ENCODE results near the gene NOL4L.

Gene NOL4L

DNA sequence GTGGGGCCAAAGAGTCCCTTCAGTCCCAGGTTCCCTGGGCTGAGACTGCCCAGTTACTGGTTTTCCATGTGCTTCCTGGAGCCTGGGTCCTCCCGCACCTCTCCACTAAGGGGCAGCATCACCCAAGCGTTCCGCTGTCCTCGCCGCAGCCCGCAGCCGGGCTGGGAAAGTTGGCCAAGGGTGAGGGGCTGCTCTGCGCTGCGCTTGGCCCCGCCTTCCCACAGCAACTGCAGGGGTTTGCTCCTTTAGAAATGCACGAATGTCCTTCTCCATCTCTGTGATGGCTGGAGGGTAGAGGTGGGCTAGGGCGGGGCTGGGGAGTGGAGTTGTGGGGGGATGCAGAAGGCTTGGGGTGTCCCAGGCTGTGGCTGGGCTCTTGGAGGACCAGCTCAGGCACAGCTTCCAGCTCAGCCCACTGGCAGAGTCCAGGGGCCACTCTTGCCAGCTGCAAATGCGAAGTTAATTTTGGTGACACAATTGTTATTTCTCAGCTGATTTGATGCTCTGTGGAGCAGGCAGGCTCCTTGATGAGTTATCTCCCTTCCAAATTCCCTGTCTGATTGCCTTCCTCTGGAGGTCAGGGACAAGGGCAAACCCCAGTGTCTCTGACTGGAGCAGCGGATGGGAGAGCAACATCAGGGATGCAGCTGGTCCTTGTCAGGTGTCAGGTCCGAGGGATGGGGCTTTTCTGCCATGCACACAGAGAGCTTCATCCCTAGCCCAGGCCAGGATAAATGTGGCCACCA lies 63.2 kb downstream of the NOL4L start:
- DNase-seq = peak; percentile 92

- DNase-seq = no peak
Observed at GRCh38 chr20:32520927-32521203, 64.3 kb downstream of the NOL4L start.

DNA sequence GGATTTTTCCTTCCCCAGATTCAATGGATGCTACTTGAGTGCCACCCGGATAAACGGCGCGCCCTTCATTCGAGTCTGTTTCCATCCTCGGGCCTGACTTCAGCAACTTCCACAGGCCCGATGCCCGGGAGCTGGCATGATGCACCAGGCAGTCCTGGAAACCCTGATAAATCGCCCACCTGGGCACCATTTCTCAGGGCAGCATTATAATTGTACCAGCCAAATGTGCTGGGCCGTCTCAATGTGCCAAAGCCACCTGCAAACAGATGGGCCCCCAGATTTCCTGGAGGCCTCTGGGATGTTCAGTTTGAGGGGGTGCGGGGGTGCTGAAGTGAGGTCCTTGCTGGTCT lies 65.8 kb downstream of the NOL4L start:
- no peak for DNase-seq

DNA sequence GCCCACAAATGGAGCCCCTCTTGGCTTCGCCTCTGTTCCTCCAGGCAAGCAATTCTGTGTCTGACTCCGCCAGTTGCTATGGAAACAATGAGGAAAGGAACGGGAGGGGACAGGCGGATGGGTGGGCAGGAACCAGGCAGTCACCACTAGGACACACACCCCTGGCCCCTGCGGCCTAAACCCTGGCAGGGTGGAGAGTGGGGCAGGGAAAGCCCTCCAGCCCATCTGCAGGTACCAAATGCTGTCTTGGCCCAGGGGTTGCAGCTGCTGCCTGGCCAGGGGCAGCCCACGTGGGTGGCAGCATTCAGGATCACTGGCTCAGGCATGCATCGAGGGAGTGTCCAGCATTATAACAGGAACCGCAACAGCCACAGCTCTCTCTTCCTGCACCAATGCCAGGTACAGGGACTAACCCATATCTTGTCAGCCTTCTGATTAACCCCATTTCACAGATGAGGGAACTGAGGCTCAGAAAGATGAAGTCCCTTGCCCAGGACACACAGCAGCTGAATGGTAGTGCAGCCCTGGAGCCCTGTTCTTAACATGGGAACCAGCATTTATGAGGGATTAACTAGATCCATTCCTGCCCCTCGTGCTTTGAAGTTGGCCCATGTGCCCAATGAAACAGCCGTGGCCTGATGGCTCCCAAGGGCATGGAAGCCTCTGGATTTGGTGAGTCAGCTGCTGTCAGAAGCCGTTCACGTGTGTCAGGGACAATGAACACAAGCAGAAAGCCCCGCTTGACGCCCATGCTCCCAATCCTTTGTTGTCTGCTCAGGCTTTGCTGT lies 66.3 kb downstream of the NOL4L start:
- DNase-seq = peak; percentile 57

DNA sequence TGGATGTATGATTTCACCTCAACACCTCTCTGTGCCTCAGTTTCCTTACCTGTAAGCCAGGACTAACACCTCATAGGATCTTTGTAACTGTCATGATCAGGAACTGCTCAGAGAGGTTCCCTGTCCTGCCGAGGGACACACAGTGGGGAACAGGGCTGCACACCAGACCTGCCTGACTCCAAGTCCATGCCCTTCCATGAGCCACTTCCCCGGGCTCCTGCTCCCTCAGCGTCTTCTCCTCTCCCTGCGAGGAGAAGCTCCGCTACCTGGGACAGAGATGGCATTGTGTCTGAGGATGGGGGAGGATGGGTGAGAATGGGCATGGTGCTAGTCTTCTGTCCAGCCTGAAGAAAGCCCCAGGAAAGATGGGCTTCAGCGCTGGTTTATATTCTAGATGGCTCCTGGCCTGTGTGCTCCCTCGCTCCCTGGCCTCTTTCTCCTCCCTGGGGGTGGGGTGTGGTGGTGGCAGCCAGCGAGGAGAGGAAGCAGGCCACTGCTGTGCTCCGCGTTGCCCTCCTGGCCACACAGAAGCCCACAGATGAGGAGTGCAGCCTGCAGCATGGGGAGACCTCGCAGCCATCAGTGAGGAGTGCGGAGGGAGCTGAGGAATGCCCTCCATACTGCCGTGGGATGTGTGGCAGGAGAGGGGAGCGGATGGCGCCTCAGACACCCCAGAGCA lies 67.1 kb downstream of the NOL4L start:
- peak; percentile 57 for DNase-seq

- DNase-seq = no peak
Observed at GRCh38 chr20:32517518-32517873, 67.6 kb downstream of the NOL4L start.

DNA sequence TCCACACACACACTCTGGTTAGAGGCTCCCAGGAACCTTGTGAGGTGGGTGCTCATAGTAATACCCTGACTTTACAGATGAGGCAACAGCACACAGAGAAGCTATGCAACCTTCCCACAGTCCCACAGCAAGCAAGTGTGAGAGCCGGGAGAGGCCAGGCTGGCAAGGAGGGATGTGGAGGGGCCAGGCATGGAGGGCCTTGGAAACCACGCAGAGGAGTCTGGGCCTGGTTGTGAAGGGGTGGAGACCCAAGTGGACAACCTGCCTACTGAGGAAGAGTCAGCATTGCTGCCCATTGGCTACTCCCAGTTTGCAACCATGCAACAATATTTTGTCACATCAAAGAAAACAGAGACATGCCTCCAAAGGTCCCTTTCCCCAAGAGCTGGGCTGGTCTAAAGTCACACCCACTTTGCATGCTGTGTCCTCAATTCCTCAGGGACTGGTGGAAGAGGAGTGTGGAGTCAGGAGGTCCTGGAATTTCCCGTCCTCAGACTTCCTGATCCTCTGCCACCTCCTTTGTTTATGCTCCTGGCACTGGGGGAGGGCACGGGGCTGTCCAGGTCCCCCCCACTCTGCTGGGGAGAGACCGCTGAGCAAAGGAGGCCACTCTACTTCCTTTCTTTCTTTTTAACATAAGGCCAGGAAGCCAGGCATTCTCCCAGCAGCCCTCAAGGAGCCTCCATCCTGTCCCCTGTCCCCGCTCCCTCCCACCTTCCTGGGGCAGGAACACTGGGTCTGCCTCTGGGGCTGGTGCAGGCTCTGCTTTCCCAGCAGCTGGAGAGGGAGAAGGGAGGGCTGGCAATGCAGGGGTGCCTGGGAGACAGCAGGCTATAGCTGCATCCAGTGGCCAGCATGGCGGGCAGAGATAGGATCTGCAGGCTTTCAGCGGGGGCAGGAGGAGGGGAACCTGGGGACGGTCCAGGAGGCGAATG lies 68.3 kb downstream of the NOL4L start:
- DNase-seq = peak; percentile 98

GRCh38 chr20:32515631-32516101 lies 69.5 kb downstream of the NOL4L start:
- no peak for DNase-seq

- DNase-seq = peak; percentile 37
Observed at GRCh38 chr20:32514760-32515159, 70.4 kb downstream of the NOL4L start.

DNA sequence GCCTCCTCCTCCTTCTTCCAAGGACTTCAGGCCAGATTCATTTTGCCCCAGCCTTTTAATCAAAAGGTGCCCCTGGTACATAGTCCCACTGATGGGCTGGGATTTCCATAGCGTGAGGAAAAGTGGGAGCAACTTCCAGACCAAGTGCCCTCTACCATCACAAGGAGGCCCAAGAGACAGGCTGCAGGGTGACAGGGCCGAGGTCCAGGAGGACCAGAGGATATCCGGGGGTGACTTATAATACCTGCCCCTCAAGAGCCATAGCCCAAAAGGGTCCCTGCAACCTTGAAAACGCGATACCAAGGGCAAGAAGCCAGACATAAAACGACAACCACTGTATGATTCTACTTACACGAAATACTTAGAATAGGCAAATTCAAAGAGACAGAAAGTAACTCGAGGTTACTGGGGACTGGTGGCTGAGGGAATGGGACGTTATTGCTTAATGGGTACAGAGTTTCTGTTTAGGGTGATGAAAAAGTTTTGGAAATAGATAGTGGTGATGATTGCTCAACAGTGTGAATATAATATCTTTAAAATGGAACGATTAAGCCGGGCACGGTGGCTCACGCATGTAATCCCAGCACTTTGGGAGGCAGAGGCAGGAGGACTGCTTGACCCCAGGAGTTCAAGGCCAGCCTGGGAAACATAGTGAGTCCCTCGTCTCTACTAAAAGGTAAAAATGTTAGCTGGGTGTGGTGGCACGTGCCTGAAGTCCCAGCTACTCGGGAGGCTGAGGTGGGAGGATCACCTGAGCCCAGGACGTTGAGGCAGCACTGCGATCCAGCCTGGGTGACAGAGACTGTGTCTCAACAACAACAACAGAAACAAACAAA lies 71.9 kb downstream of the NOL4L start:
- no peak for DNase-seq

DNA sequence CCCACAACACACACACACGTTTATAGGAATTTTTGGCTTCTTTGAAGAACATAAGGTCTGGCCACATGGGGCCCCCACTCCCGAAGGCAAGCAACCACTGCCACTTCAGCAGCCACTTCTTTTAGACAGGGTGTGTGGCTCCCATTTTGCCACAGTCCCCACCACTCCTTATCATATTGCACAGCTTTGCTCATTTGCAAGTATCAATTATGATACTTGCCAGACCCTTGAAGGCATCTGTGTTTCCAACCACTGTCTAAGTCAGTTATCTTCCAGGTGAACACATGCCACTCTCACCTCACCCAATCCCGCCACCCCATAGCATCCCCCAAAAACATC lies 73.1 kb downstream of the NOL4L start:
- DNase-seq = no peak

DNA sequence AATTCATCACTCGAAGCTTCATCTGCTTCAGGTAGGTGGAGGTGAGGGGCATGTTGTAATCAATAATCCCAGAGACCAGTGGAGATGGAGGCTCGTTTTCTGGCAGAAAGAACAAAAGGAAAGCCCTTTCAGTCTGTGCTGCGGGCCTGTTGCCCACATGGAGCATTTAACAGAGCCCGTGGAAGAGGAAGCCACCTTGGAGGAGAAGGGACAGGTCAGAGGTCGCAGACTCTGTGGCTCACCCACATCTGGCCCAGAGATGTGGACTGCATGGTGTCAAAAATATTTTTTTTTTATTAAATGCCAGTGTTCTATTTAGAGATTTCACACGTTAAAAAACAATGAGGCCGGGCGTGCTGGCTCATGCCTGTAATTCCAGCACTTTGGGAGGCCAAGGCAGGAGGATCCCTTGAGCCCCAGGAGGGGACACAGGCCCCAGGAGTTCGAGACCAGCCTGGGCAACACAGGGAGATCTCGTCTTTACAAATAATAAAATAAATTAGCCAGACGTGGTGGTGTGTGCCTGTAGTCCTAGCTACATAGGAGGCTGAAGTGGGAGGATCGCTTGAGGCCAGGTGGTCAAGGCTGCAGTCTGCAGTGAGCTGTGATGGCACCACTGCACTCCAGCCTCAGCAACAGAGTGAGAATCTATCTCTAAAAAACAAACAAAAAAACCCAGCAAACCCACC lies 73.6 kb downstream of the NOL4L start:
- no peak for DNase-seq

DNA sequence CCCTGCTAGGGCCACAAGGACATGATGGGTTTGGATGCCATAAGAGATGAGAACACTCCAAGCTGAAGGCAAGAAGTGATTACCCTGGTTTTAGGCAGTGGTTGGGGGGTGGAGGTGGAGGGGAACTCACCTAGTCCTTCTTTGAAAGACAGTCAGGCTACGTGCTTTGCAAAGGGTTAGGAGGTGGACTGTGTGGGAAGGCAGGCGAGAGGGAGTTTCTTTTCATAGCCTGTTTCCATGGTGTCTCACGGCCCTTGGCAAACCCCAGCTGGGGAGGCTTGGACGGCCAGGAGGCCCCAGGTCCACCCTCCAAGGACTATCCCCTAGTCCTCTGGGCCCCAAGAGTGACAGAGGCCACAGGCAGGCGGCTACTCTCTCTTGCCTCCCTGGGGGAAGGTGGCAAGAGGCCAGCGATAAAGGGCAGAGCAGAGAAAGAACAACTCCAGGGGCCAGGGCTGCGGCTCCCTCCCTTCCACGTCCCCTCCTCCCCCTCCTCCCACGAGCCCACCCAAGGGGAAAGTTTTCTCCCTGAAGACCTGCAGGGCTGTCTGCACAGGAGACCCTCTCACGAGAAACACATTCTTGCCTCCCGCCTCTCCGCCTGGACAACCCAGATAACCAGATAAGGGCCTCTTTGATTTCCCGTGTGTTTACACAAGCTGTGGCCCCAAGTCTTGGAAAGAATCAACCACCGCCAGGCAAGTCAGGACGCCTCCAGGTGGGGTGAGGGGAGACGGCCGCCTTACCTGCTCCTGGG lies 74.4 kb downstream of the NOL4L start:
- DNase-seq = peak; percentile 80

GRCh38 chr20:32510120-32510600 lies 75.0 kb downstream of the NOL4L start:
- DNase-seq = no peak

DNA sequence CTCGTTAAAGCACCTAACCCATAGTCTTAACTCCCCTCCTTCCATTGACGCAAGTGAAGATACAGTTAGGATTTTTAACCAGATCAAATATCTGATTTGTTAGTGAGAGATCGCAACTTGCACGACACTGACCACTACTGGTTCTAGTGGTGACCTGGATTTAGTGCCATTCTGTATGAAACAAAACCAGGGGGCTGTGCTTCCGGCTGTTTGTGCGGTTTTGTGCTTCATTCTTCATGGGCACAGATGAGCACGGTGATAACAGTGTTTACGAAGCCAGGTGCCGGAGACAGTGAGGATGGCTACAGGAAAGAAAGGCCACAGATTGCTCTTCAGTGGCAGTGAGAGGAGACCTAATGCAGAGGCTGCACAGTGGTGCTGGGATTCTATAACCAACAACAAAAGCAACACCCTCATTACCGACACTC lies 75.5 kb downstream of the NOL4L start:
- DNase-seq = no peak

GRCh38 chr20:32508775-32509119 lies 76.4 kb downstream of the NOL4L start:
- no peak for DNase-seq

DNA sequence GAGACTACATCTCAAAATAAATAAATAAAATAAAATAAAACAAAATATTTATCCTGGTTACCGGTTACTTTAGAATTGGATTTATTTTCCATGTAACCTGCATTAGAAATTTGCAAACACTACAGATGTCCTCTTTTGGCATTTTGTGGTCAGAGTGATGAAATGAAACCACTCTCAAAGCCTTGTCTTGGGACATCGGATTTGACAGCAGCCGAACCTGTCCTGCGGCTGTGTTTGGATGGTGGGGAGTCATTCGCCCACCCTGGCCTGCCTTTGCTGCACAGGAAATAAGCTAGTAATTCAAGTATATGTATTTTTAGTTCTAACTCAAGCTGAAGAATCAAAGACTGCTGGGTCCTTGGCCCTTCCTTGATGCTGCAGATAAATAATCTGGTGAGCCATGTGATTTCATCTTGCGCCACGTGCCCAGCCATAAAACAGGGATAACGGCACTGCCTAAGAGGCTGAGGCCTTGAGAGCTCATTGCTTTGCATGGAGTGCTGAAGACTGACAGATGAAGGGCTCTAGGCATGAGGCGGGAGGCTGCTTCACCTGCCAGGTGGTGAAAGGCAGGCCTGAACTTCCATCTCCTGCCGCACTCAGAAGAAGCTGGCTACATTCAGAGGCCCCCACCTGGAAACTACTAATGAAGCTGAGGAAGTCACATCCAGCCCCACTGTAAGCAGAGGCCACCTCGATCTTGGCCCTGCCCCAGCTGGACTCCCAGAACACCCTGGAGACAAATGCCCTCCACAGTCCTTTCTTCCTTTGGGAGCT lies 76.9 kb downstream of the NOL4L start:
- no peak for DNase-seq

- peak; percentile 85 for DNase-seq
Observed at GRCh38 chr20:32506721-32507120, 78.4 kb downstream of the NOL4L start.

GRCh38 chr20:32505723-32506473 lies 79.2 kb downstream of the NOL4L start:
- peak; percentile 42 for DNase-seq

Data from islet precursor cell (in vitro differentiated cells).